Fibroblast of villous mesenchyme (primary cell): ENCODE data around the gene CRELD1. TPM values are rescaled to one million over a fixed set of nuclear protein-coding genes. Genes with fewer than 3 reads are reported as not detected.
"Not testable (repeated sequence)": the region's sequence is repeated elsewhere in the genome, so short reads cannot be mapped to it uniquely, and the experiment has no call there.

Experiments used
- DNase-seq: peaks from one replicate; pipeline ENCODE4 v3.0.0-alpha.2; 2010; ENCODE audit warnings: low read depth
- H3K4me3 ChIP-seq: 2 replicates; pipeline ENCODE4 v1.5.1; 2011; ENCODE audit warnings: low read depth, mild to moderate bottlenecking, low read length
- CTCF ChIP-seq: IDR thresholded peaks from 2 replicates; pipeline ENCODE4 v1.5.1; 2012; ENCODE audit warnings: low read depth, mild to moderate bottlenecking, low read length; ENCODE audit not compliant: insufficient read depth
- total RNA-seq: library from RNA; depleted of rRNA; stranded (reverse); fragments of >200 nt; gene quantifications from 2 replicates; pipeline ENCODE4 v1.2.3, GENCODE V29; 2012

CRELD1 gene
- total RNA-seq, 1 donor = 16.0 TPM

- no peak for DNase-seq
- TF ChIP-seq CTCF = no peak
- H3K4me3 ChIP-seq = no peak overlapping the region
Observed at GRCh38 chr3:9934993-9935392, 1.4 kb downstream of the CRELD1 start.

GRCh38 chr3:9935966-9936510 is 2.4 kb downstream of the CRELD1 start:
- no peak for TF ChIP-seq CTCF
- no peak overlapping the region for H3K4me3 ChIP-seq
- DNase-seq = no peak

GRCh38 chr3:9937486-9938238 is 4.0 kb downstream of the CRELD1 start:
- DNase-seq = no peak
- H3K4me3 ChIP-seq = no peak overlapping the region
- no peak for TF ChIP-seq CTCF

GRCh38 chr3:9938966-9939365 is 5.3 kb downstream of the CRELD1 start:
- TF ChIP-seq CTCF = no peak
- DNase-seq = no peak

GRCh38 chr3:9939906-9940305 is 6.3 kb downstream of the CRELD1 start:
- DNase-seq, H3K4me3 ChIP-seq: not testable (repeated sequence)

More at GRCh38 chr3:9938966-9939365, 5.3 kb downstream of the CRELD1 start:
- no peak overlapping the region for H3K4me3 ChIP-seq

- no peak overlapping the region for H3K4me3 ChIP-seq
- TF ChIP-seq CTCF = no peak
- DNase-seq = no peak
Observed at GRCh38 chr3:9940746-9941145, 7.1 kb downstream of the CRELD1 start.

GRCh38 chr3:9942164-9942563 is 8.5 kb downstream of the CRELD1 start:
- H3K4me3 ChIP-seq = no peak overlapping the region
- DNase-seq = no peak
- TF ChIP-seq CTCF = no peak
